Measurements from ENCODE around the gene ATAD1.

- TF ChIP-seq CTCF (conservative IDR thresholded peaks at IDR 0.05; ENCODE audit: low read depth, low read length) (no peak), EZH2 (IDR thresholded peaks at IDR 0.05; ENCODE audit: low read length, unreplicated experiment) (no peak)
Observed at GRCh38 chr10:87829986-87830729, 12.1 kb upstream of the ATAD1 start.

All from PC-3 (cell line).